OCI-LY7 (cell line): ENCODE data around the gene PHLDB1. TPM values are rescaled to one million over a fixed set of nuclear protein-coding genes. Genes with fewer than 3 reads are reported as not detected.

Source experiments
- BruUV-seq: library from RNA; stranded (reverse); fragments of 400-500 nt; replicated peaks from 2 replicates; lab custom pipeline; 2021; lab: Mats Ljungman, UMichigan
- CTCF ChIA-PET: fragments of 300-600 bp; sonication (Branson Sonifier 250); formaldehyde crosslinking; loops from one replicate; lab custom pipeline; 2022; ENCODE audit warnings: antibody characterized with exemption; ENCODE audit not compliant: unreplicated experiment; lab: Charles Lee
- POLR2A ChIA-PET: fragments of 300-600 bp; sonication (Branson Sonifier 250); formaldehyde crosslinking; loops from one replicate; lab custom pipeline; 2022; ENCODE audit warnings: antibody characterized with exemption; lab: Charles Lee
- DNase-seq: peaks from one replicate; pipeline ENCODE4 v3.0.0-alpha.2; 2015; ENCODE audit warnings: low spot score
- H2AFZ ChIP-seq: fragments of 200-600 bp; sonication (generic), shearing (Covaris generic); 2 replicates; pipeline ENCODE4 v1.6.1; 2014; ENCODE audit warnings: mild to moderate bottlenecking, antibody characterized with exemption, low read length, moderate library complexity
- H3K27ac ChIP-seq: fragments of 200-600 bp; sonication (generic); 2 replicates; pipeline ENCODE4 v1.5.1; 2014; ENCODE audit warnings: mixed run types, low read depth, mild to moderate bottlenecking, moderate library complexity, low read length, inconsistent platforms; ENCODE audit not compliant: poor library complexity, severe bottlenecking
- H3K36me3 ChIP-seq: fragments of 200-600 bp; sonication (generic); 2 replicates; pipeline ENCODE4 v1.6.1; 2014; ENCODE audit warnings: mild to moderate bottlenecking, antibody characterized with exemption, low read length, moderate library complexity, mixed read lengths; ENCODE audit not compliant: insufficient read depth
- H3K4me1 ChIP-seq: fragments of 200-600 bp; sonication (generic); 2 replicates; pipeline ENCODE4 v1.5.1; 2014; ENCODE audit warnings: mild to moderate bottlenecking, low read length; ENCODE audit not compliant: insufficient read depth, poor library complexity, severe bottlenecking
- H3K4me2 ChIP-seq: fragments of 200-600 bp; sonication (generic); 2 replicates; pipeline ENCODE4 v1.6.1; 2014; ENCODE audit warnings: mild to moderate bottlenecking, low read length
- H3K4me3 ChIP-seq: fragments of 200-600 bp; sonication (generic); 2 replicates; pipeline ENCODE4 v1.5.1; 2014; ENCODE audit warnings: mild to moderate bottlenecking, low read depth, low read length; ENCODE audit not compliant: poor library complexity, severe bottlenecking
- H3K79me2 ChIP-seq: fragments of 200-600 bp; sonication (generic); 2 replicates; pipeline ENCODE4 v1.6.1; 2016; ENCODE audit warnings: low read depth, mild to moderate bottlenecking, low read length, moderate library complexity, mixed read lengths; ENCODE audit not compliant: insufficient read depth
- H3K9me2 ChIP-seq: fragments of 200-600 bp; sonication (generic); 2 replicates; pipeline ENCODE4 v1.6.1; 2016; ENCODE audit warnings: mild to moderate bottlenecking, low read length, mixed read lengths; ENCODE audit not compliant: insufficient read depth
- H3K9me3 ChIP-seq: fragments of 200-600 bp; sonication (generic); 2 replicates; pipeline ENCODE4 v1.6.1; 2014; ENCODE audit warnings: mild to moderate bottlenecking, mixed run types, low read length, mixed read lengths
- H4K20me1 ChIP-seq: fragments of 200-600 bp; sonication (generic); 2 replicates; pipeline ENCODE4 v1.6.1; 2014; ENCODE audit warnings: mild to moderate bottlenecking, antibody characterized with exemption, low read length, moderate library complexity, mixed read lengths; ENCODE audit not compliant: insufficient read depth
- EZH2phosphoT487 ChIP-seq: fragments of 200-600 bp; sonication (generic); IDR thresholded peaks from 2 replicates; pipeline ENCODE4 v1.6.1; 2018; ENCODE audit warnings: low read depth, borderline replicate concordance, mild to moderate bottlenecking, mixed run types, antibody characterized with exemption, low read length, moderate library complexity, mixed read lengths
- intact Hi-C: fragments of 100-400 bp; cut with micrococcal nuclease; formaldehyde crosslinking; loops from one replicate; pipeline ENCODE4 v1.10.0; 2022; ENCODE audit not compliant: unreplicated experiment
- total RNA-seq, 2 experiments: library from RNA; depleted of rRNA in 1 of 2; stranded (reverse); fragments of >200 nt in 1 of 2; shearing (Covaris generic) in 1 of 2; gene quantifications; 2 replicates each; pipeline ENCODE4 v1.2.3, GENCODE V29; 2014 to 2022
- TF ChIP-seq, protein P1 (sequence below): fragments of 200-600 bp; sonication (generic); conservative IDR thresholded peaks from 2 replicates; pipeline ENCODE4 v1.5.1; 2014; ENCODE audit warnings: mild to moderate bottlenecking, antibody characterized with exemption, low read length, moderate library complexity, mixed read lengths

PHLDB1 gene
- total RNA-seq, 2 experiments from 2014 or later = 0.19 TPM; not detected in 1

DNA sequence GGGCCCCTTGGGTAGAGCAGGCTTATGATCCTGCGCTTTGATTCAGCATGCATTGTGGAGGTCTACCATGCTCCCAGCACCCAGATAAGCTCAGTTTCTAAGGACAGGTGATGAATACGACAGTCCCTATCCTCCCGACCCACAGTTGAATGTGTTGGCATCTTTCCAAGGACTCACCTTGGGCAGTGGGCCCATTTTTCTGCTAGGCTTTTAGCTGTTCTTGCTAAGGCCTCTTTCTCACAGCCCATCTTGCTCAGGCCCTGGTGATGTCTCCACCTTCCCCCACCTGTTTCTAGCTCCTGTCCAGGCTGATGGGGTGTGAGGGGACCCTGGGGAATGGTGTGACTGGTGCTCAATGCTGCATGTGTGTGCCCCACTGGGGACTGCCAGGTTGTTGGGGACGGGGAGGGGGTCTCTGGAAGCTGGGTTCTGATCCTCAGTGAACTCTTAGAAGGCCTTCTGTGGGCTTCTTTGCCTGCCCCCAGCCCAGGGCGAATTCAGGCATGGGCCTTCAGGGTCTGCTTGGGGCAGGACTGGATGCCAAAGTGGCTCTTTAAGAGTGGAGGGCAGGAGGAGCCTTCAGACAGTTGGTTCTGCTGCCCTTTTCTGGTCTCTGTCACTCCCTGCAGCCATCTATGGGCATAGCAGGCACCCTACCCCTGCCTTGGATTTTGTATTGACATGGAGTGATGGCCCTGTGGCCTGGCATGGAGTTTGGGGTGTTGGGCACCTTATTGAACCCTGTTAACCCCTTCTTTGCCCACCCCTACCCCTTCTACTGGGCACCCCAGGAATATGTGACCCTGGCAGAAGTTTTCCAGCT lies 33.1 kb downstream of the PHLDB1 start:
- CTCF ChIA-PET = interaction anchor here (0.5 kb wide), 1 partner anchor 20 kb away, joined by 3 read pairs; no protein-coding TSS in a partner anchor
- no peaks in the 10 kb centered on the region for H3K36me3 ChIP-seq

DNA sequence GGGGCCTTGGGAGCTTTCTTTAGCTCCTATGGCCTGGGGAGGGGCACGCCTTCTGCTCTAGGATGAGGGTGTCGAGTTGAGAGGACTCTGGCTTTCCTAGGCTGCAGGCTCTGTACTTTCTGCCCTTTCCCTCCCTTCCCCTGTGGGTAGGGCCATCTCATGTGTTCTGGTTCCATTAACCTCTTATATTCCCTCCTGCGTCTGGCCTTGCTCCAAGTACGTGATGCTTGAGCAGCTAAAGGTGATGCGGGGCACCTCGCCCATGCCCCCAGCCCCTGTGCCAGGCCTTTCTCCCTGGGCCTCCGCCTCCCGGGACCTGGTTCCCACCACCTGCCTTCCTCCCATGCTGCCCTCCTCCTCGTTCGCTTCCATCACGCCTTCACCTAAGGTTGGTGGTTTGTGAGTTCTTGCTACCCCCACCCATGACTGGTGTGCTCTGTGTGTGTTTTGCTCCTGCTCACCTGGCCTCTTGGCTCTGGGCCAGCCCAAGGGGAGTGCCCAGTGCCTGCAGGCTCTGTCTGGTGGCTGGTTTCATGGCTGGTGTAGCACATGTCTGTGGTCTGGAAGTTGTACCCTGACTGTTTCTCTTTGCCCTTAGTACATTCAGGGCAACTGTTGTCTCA lies 34.1 kb downstream of the PHLDB1 start:
- Histone ChIP-seq H3K36me3 (no peaks in the 10 kb centered on the region), H2AFZ (no peak overlapping the region), H3K9me3 (no peaks in the 10 kb centered on the region), H3K79me2 (no peaks in the 10 kb centered on the region), H3K9me2 (no peaks in the 10 kb centered on the region), H4K20me1 (no peaks in the 10 kb centered on the region), H3K4me3 (no peak overlapping the region), H3K4me1 (no peaks in the 10 kb centered on the region), H3K27ac (no peak overlapping the region), H3K4me2 (no peak overlapping the region)
- DNase-seq = no peak
- ChIA-PET POLR2A (no interaction called here), CTCF (interaction anchor here (0.5 kb wide), 1 partner anchor 19 kb away, joined by 3 read pairs; no protein-coding TSS in a partner anchor)
- TF ChIP-seq, protein P1, sequence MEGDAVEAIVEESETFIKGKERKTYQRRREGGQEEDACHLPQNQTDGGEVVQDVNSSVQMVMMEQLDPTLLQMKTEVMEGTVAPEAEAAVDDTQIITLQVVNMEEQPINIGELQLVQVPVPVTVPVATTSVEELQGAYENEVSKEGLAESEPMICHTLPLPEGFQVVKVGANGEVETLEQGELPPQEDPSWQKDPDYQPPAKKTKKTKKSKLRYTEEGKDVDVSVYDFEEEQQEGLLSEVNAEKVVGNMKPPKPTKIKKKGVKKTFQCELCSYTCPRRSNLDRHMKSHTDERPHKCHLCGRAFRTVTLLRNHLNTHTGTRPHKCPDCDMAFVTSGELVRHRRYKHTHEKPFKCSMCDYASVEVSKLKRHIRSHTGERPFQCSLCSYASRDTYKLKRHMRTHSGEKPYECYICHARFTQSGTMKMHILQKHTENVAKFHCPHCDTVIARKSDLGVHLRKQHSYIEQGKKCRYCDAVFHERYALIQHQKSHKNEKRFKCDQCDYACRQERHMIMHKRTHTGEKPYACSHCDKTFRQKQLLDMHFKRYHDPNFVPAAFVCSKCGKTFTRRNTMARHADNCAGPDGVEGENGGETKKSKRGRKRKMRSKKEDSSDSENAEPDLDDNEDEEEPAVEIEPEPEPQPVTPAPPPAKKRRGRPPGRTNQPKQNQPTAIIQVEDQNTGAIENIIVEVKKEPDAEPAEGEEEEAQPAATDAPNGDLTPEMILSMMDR = no peak
- TF ChIP-seq EZH2phosphoT487 = no peak
- no TSS peak for BruUV-seq
- intact Hi-C loops = no loop called here

More for the DNA sequence above, 33.1 kb downstream of the PHLDB1 start:
- Histone ChIP-seq H3K4me1 (no peaks in the 10 kb centered on the region), H3K4me3 (no peak overlapping the region), H3K4me2 (no peak overlapping the region), H2AFZ (no peak overlapping the region), H3K27ac (no peak overlapping the region), H3K79me2 (no peaks in the 10 kb centered on the region), H3K9me2 (no peaks in the 10 kb centered on the region), H3K9me3 (no peaks in the 10 kb centered on the region), H4K20me1 (no peaks in the 10 kb centered on the region)
- POLR2A ChIA-PET = interaction anchor here (0.5 kb wide), 2 partner anchors 34 to 326 kb away, joined by 3 read pairs; no protein-coding TSS in a partner anchor
- no peak for DNase-seq
- intact Hi-C loops = no loop called here
- TF ChIP-seq, protein P1 = no peak
- TF ChIP-seq EZH2phosphoT487 = no peak
- BruUV-seq = no TSS peak
